Endothelial cell of umbilical vein (primary cell): ENCODE results near the gene LRFN2.

Experiments
- EZH2 ChIP-seq: IDR thresholded peaks from 2 replicates; pipeline ENCODE4 v1.6.1; 2012; ENCODE audit warnings: borderline replicate concordance, low read depth, mild to moderate bottlenecking, moderate library complexity, low read length, inconsistent platforms; ENCODE audit not compliant: severe bottlenecking
- FOS ChIP-seq: IDR thresholded peaks from 2 replicates; pipeline ENCODE4 v1.6.1; 2011; ENCODE audit warnings: mild to moderate bottlenecking, low read length, moderate library complexity, borderline replicate concordance; ENCODE audit not compliant: insufficient read depth
- GATA2 ChIP-seq: IDR thresholded peaks from 2 replicates; pipeline ENCODE4 v1.7.0; 2011; ENCODE audit warnings: low read depth, mild to moderate bottlenecking, moderate library complexity, mixed read lengths, low read length; ENCODE audit not compliant: insufficient read length, insufficient read depth
- JUN ChIP-seq: IDR thresholded peaks from 2 replicates; pipeline ENCODE4 v1.6.1; 2011; ENCODE audit warnings: borderline replicate concordance, low read depth; ENCODE audit not compliant: insufficient read length, insufficient read depth
- MYC ChIP-seq: IDR thresholded peaks from one replicate; pipeline ENCODE4 v1.6.1; 2011; ENCODE audit warnings: mild to moderate bottlenecking, low read depth, low read length
- POLR2A ChIP-seq: IDR thresholded peaks from 2 replicates; pipeline ENCODE4 v1.6.1; 2012; ENCODE audit warnings: low read depth, mild to moderate bottlenecking, control low read depth, low read length
- POLR2AphosphoS5 ChIP-seq: IDR thresholded peaks from 2 replicates; pipeline ENCODE4 v1.6.1; 2012; ENCODE audit warnings: low read depth, mild to moderate bottlenecking, control low read depth, low read length, moderate library complexity; ENCODE audit not compliant: insufficient read depth
- TF ChIP-seq, protein P1 (sequence below), 2 donors: IDR thresholded peaks; 1 replicate in 1 of 2; 2 replicates in 1 of 2; pipeline ENCODE4 v1.5.1; 2011; ENCODE audit warnings: low read length in 2 of 2, mild to moderate bottlenecking in 2 of 2, moderate library complexity in 2 of 2, control low read depth in 1 of 2, inconsistent platforms in 1 of 2, low read depth in 1 of 2; ENCODE audit not compliant: insufficient read depth in 1 of 2; ENCODE audit errors: extremely low read depth in 1 of 2
- TF ChIP-seq, protein P2 (sequence below): IDR thresholded peaks from 2 replicates; pipeline ENCODE4 v1.6.1; 2011; ENCODE audit not compliant: insufficient read depth, insufficient read length

DNA sequence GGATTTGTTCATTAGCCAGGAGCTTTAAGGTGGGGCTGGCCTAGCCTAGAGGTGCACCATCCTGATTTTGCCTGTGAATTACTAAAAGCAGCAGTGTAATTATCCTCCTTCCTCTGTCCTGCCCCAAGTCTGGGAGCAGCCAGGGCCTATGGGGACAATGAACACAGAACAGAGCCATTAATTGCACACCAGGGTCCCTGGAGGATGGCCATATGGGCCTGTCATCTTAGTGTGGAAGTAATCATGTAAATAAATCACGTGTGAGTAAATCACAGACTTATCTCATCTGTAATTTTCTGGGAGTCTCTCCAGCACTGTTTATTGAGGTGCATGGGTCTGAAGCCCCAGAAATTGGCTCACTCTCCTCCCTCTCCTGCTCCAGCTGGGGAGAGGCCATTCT is 176.3 kb downstream of the LRFN2 start:
- no peak for TF ChIP-seq POLR2A
- TF ChIP-seq EZH2, result no peak
- TF ChIP-seq, protein P1, sequence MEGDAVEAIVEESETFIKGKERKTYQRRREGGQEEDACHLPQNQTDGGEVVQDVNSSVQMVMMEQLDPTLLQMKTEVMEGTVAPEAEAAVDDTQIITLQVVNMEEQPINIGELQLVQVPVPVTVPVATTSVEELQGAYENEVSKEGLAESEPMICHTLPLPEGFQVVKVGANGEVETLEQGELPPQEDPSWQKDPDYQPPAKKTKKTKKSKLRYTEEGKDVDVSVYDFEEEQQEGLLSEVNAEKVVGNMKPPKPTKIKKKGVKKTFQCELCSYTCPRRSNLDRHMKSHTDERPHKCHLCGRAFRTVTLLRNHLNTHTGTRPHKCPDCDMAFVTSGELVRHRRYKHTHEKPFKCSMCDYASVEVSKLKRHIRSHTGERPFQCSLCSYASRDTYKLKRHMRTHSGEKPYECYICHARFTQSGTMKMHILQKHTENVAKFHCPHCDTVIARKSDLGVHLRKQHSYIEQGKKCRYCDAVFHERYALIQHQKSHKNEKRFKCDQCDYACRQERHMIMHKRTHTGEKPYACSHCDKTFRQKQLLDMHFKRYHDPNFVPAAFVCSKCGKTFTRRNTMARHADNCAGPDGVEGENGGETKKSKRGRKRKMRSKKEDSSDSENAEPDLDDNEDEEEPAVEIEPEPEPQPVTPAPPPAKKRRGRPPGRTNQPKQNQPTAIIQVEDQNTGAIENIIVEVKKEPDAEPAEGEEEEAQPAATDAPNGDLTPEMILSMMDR (IDR thresholded peaks at IDR 0.05; ENCODE audit: extremely low read depth in 1 of 2, insufficient read depth in 1 of 2, low read depth in 1 of 2, low read length in 2 of 2), result no peak
- TF ChIP-seq POLR2AphosphoS5, result no peak
- TF ChIP-seq JUN, result no peak
- no peak for TF ChIP-seq MYC
- TF ChIP-seq, protein P2, sequence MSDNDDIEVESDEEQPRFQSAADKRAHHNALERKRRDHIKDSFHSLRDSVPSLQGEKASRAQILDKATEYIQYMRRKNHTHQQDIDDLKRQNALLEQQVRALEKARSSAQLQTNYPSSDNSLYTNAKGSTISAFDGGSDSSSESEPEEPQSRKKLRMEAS, result no peak
- no peak for TF ChIP-seq GATA2
- TF ChIP-seq FOS, result no peak
